Stimulated activated CD8-positive, alpha-beta memory T cell treated with anti-CD3 and anti-CD28 coated beads, Interleukin-7, amount 100 ng/mL, for 4 hours (primary cell): Measurements from ENCODE around the gene KIAA1755.

Experiments
- DNase-seq, 2 donors: peaks; one replicate each; pipeline ENCODE4 v3.0.0-alpha.2; 2020; ENCODE audit warnings: low read depth in 2 of 2

Gene KIAA1755

GRCh38 chr20:38241201-38241600, 19.3 kb downstream of the KIAA1755 start:
- DNase-seq = no peak

GRCh38 chr20:38239441-38239840, 21.1 kb downstream of the KIAA1755 start:
- DNase-seq = no peak

- no peak for DNase-seq
Observed at GRCh38 chr20:38238829-38239228, 21.7 kb downstream of the KIAA1755 start.

- DNase-seq = no peak
Observed at GRCh38 chr20:38237381-38237780, 23.2 kb downstream of the KIAA1755 start.

- no peak for DNase-seq
Observed at GRCh38 chr20:38231531-38232121, 28.9 kb downstream of the KIAA1755 start.

GRCh38 chr20:38230957-38231526, 29.5 kb downstream of the KIAA1755 start:
- no peak for DNase-seq

GRCh38 chr20:38230253-38230551, 30.3 kb downstream of the KIAA1755 start:
- DNase-seq = no peak

- no peak for DNase-seq
Observed at GRCh38 chr20:38229376-38230252, 30.9 kb downstream of the KIAA1755 start.

GRCh38 chr20:38228436-38228835, 32.1 kb downstream of the KIAA1755 start:
- no peak for DNase-seq

GRCh38 chr20:38227420-38228360, 32.8 kb downstream of the KIAA1755 start:
- DNase-seq = no peak

GRCh38 chr20:38226553-38226952, 34.0 kb downstream of the KIAA1755 start:
- no peak for DNase-seq

GRCh38 chr20:38225900-38226263, 34.7 kb downstream of the KIAA1755 start:
- DNase-seq = no peak

- no peak for DNase-seq
Observed at GRCh38 chr20:38225240-38225899, 35.2 kb downstream of the KIAA1755 start.

GRCh38 chr20:38224531-38224930, 36.0 kb downstream of the KIAA1755 start:
- no peak for DNase-seq

GRCh38 chr20:38223743-38224100, 36.8 kb downstream of the KIAA1755 start:
- DNase-seq = no peak

- no peak for DNase-seq
Observed at GRCh38 chr20:38222923-38223742, 37.4 kb downstream of the KIAA1755 start.

- no peak for DNase-seq
Observed at GRCh38 chr20:38222231-38222922, 38.2 kb downstream of the KIAA1755 start.

- DNase-seq = peak; percentile 29 to 39
Observed at GRCh38 chr20:38221119-38221589, 39.4 kb downstream of the KIAA1755 start.

- DNase-seq = no peak
Observed at GRCh38 chr20:38220587-38221118, 39.9 kb downstream of the KIAA1755 start.
